ENCODE measurements around the gene C17orf107.

GRCh38 chr17:4861052-4861451 lies 38.3 kb upstream of the C17orf107 start:
- TF ChIP-seq, protein P1, sequence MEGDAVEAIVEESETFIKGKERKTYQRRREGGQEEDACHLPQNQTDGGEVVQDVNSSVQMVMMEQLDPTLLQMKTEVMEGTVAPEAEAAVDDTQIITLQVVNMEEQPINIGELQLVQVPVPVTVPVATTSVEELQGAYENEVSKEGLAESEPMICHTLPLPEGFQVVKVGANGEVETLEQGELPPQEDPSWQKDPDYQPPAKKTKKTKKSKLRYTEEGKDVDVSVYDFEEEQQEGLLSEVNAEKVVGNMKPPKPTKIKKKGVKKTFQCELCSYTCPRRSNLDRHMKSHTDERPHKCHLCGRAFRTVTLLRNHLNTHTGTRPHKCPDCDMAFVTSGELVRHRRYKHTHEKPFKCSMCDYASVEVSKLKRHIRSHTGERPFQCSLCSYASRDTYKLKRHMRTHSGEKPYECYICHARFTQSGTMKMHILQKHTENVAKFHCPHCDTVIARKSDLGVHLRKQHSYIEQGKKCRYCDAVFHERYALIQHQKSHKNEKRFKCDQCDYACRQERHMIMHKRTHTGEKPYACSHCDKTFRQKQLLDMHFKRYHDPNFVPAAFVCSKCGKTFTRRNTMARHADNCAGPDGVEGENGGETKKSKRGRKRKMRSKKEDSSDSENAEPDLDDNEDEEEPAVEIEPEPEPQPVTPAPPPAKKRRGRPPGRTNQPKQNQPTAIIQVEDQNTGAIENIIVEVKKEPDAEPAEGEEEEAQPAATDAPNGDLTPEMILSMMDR (IDR thresholded peaks at IDR 0.05), result no peak
- TF ChIP-seq EZH2 (IDR thresholded peaks at IDR 0.05; ENCODE audit: borderline replicate concordance, insufficient read depth, low read depth, low read length, poor library complexity, severe bottlenecking), result no peak
